ENCODE measurements around the gene NPRL2.

NPRL2 gene

GRCh38 chr3:50327943-50328691 lies 22.5 kb downstream of the NPRL2 start, which contains the start of gene TUSC2:
TUSC2 (minus strand) TSS chr3:50328223; CDS start chr3:50328099, 124 bp downstream.
- DNase-seq (ENCODE audit: low read depth) = peak; percentile 93

GRCh38 chr3:50327129-50327528 lies 23.4 kb downstream of the NPRL2 start:
- no peak for DNase-seq (ENCODE audit: low read depth)

- DNase-seq (ENCODE audit: low read depth) = no peak
Measured at GRCh38 chr3:50326182-50326541, 24.4 kb downstream of the NPRL2 start.

GRCh38 chr3:50325497-50326181 lies 24.9 kb downstream of the NPRL2 start:
- DNase-seq (ENCODE audit: low read depth) = no peak

GRCh38 chr3:50325113-50325480 lies 25.5 kb downstream of the NPRL2 start:
- DNase-seq (ENCODE audit: low read depth) = no peak

GRCh38 chr3:50324351-50325112 lies 26.0 kb downstream of the NPRL2 start:
- peak; percentile 33 for DNase-seq (ENCODE audit: low read depth)

- no peak for DNase-seq (ENCODE audit: low read depth)
Measured at GRCh38 chr3:50323614-50324199, 26.9 kb downstream of the NPRL2 start.

- no peak for DNase-seq (ENCODE audit: low read depth)
Measured at GRCh38 chr3:50323092-50323600, 27.4 kb downstream of the NPRL2 start.

GRCh38 chr3:50322386-50323091 lies 28.0 kb downstream of the NPRL2 start, which contains the start of gene HYAL2:
HYAL2 (minus strand) TSS chr3:50322745; CDS start chr3:50320489, 2,256 bp downstream.
- no peak for DNase-seq (ENCODE audit: low read depth)

GRCh38 chr3:50322115-50322385 lies 28.5 kb downstream of the NPRL2 start:
- no peak for DNase-seq (ENCODE audit: low read depth)

- peak; percentile 71 for DNase-seq (ENCODE audit: low read depth)
Measured at GRCh38 chr3:50321336-50322114, 29.1 kb downstream of the NPRL2 start.

GRCh38 chr3:50320853-50321335 lies 29.7 kb downstream of the NPRL2 start:
- DNase-seq (ENCODE audit: low read depth) = peak; percentile 30

GRCh38 chr3:50319894-50320625 lies 30.5 kb downstream of the NPRL2 start:
- DNase-seq (ENCODE audit: low read depth) = no peak

GRCh38 chr3:50319181-50319893 lies 31.2 kb downstream of the NPRL2 start:
- no peak for DNase-seq (ENCODE audit: low read depth)

- DNase-seq (ENCODE audit: low read depth) = no peak
Measured at GRCh38 chr3:50318615-50319014, 32.0 kb downstream of the NPRL2 start.

- no peak for DNase-seq (ENCODE audit: low read depth)
Measured at GRCh38 chr3:50318163-50318562, 32.4 kb downstream of the NPRL2 start.

GRCh38 chr3:50317300-50317699 lies 33.3 kb downstream of the NPRL2 start:
- no peak for DNase-seq (ENCODE audit: low read depth)

- peak; percentile 51 for DNase-seq (ENCODE audit: low read depth)
Measured at GRCh38 chr3:50316657-50317242, 33.8 kb downstream of the NPRL2 start.

- no peak for DNase-seq (ENCODE audit: low read depth)
Measured at GRCh38 chr3:50314816-50315215, 35.8 kb downstream of the NPRL2 start.
